Muscle of leg (tissue), 11 donors: Measurements from ENCODE around the gene COLEC12. TPM values are rescaled to one million over a fixed set of nuclear protein-coding genes. Genes with fewer than 3 reads are reported as not detected.

Experiments used
- DNase-seq: peaks from one replicate; pipeline ENCODE4 v3.0.0; 2013
- H3K27ac ChIP-seq: one replicate; pipeline ENCODE4 v1.5.1; 2013; ENCODE audit warnings: mild to moderate bottlenecking, low read length, control low read depth
- H3K27me3 ChIP-seq: one replicate; pipeline ENCODE4 v1.6.1; 2013; ENCODE audit warnings: low read length; ENCODE audit not compliant: control insufficient read depth, insufficient read depth
- H3K36me3 ChIP-seq: one replicate; pipeline ENCODE4 v1.6.1; 2013; ENCODE audit warnings: low read length; ENCODE audit not compliant: control insufficient read depth, insufficient read depth
- H3K4me1 ChIP-seq: one replicate; pipeline ENCODE4 v1.6.1; 2013; ENCODE audit warnings: low read length; ENCODE audit not compliant: control insufficient read depth, insufficient read depth
- H3K4me3 ChIP-seq: one replicate; pipeline ENCODE4 v1.5.1; 2013; ENCODE audit warnings: low read length, control low read depth
- H3K9me3 ChIP-seq: replicated peaks from 2 replicates; pipeline ENCODE4 v1.6.1; 2013; ENCODE audit warnings: low read depth, low read length; ENCODE audit not compliant: control insufficient read depth
- WGBS: methylation state at CpG from one replicate; pipeline ENCODE4 v1.1.5; 2013; ENCODE audit warnings: missing lambda C conversion rate; ENCODE audit not compliant: insufficient coverage; 5-methylcytosine and 5-hydroxymethylcytosine counted together
- polyA plus RNA-seq, 8 donors: library from polyadenylated mRNA; unstranded; fragments of 120-200 nt; gene quantifications; one replicate each; pipeline versions ENCODE4 v1.2.1 to v1.2.3, GENCODE V29; 2013; ENCODE audit warnings: inconsistent platforms in 1 of 8, low replicate concordance in 1 of 8; ENCODE audit not compliant: insufficient read length in 8 of 8, insufficient read depth in 1 of 8
- total RNA-seq: library from RNA; stranded (reverse); fragments of 120-200 nt; gene quantifications from one replicate; pipeline ENCODE4 v1.2.4, GENCODE V29; 2013

COLEC12 gene
- total and polyA plus RNA-seq, 9 donors, result 41.1 to 83.6 (median 59.9) TPM

DNA sequence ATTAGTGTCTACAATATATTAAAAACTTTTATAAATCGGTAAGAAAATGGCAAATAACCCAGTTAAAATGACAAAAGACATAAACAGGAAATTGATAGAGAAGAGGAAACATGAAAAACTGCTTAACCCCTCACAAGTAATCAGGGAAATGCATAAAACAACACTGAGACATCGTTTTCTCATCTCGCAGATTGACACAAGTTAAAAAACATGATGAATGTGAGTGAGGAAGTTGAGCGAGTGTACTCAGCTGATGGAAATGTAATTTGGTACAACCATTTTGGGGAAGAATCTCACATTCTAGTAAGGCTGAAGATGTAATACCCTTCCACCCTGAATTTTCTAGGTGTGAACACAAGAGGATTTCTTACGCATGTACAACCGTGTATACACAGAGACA lies 214.7 kb downstream of the COLEC12 start:
- Histone ChIP-seq H3K9me3 (no peaks in the 10 kb centered on the region), H3K27me3 (no peaks in the 10 kb centered on the region), H3K36me3 (no peaks in the 10 kb centered on the region), H3K4me3 (no peak overlapping the region), H3K4me1 (no peaks in the 10 kb centered on the region), H3K27ac (no peak overlapping the region)
- WGBS, result no CpG with 5 or more reads among the region's 6 CpGs
- no peak for DNase-seq

DNA sequence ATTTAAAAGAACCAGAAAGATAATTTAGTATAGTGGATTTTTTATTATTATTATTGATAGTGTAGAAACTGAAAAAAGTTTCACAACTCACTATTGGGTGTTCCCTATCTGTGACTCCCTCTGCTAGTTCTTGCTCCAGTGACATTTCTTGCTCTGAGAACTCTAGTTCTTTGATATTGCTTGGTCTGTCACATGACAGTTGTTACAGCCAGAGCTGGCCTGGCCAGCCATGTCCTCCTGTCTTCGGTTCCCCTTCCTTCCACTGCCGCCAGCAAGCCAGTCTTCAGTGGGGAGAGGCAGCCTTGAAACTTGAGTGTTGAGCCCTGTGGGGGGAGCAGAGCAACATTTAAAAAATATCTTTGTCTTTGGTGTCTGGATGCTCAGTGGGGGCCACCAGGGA lies 225.0 kb downstream of the COLEC12 start:
- DNase-seq, result peak; percentile 29

GRCh38 chr18:274313-274712 lies 226.2 kb downstream of the COLEC12 start:
- H3K27me3 ChIP-seq, result no peaks in the 10 kb centered on the region
- WGBS, result 93% methylated on average over 5 of the region's 8 CpGs
- peaks cover 7% of the 10 kb centered on the region for H3K9me3 ChIP-seq
- H3K4me3 ChIP-seq, result no peak overlapping the region
- H3K4me1 ChIP-seq, result no peaks in the 10 kb centered on the region
- DNase-seq, result no peak
- H3K27ac ChIP-seq, result no peak overlapping the region
- H3K36me3 ChIP-seq, result no peaks in the 10 kb centered on the region

More for the DNA sequence above, 225.0 kb downstream of the COLEC12 start:
- Histone ChIP-seq H3K27ac (no peak overlapping the region), H3K36me3 (no peaks in the 10 kb centered on the region), H3K9me3 (peaks cover 7% of the 10 kb centered on the region), H3K4me3 (no peak overlapping the region), H3K27me3 (no peaks in the 10 kb centered on the region), H3K4me1 (no peaks in the 10 kb centered on the region)
- no CpG with 5 or more reads among the region's 2 CpGs for WGBS

- Histone ChIP-seq H3K4me3 (no peak overlapping the region), H3K9me3 (peaks cover 3% of the 10 kb centered on the region), H3K36me3 (no peaks in the 10 kb centered on the region), H3K27ac (no peak overlapping the region), H3K27me3 (no peaks in the 10 kb centered on the region), H3K4me1 (peaks cover 4% of the 10 kb centered on the region)
- DNase-seq, result no peak
- no CpG with 5 or more reads among the region's 3 CpGs for WGBS
These were observed 227.0 kb downstream of the COLEC12 start for GRCh38 chr18:273525-273924.

DNA sequence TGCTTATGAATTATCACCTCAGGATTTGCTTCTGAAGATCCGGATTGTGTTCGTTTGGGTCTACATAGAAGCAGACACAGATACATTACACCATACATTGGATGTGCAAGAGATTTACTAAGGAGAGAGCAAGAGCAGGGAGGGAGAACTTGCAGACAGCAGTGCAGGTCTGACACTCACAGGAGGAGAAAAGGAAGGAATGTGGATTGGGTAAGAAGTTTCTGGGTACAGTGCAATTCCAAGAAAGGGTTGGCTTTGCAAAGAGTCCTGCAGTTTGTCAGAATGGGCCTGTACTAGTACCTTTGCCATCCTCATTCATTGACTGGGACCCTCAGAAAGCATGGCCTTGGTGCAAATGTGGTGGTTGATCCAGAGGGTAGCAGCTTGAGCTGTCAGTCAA lies 227.9 kb downstream of the COLEC12 start:
- WGBS, result no CpG with 5 or more reads among the region's 2 CpGs
- Histone ChIP-seq H3K4me3 (no peak overlapping the region), H3K9me3 (no peaks in the 10 kb centered on the region), H3K27ac (no peak overlapping the region), H3K27me3 (no peaks in the 10 kb centered on the region), H3K36me3 (no peaks in the 10 kb centered on the region), H3K4me1 (peaks cover 4% of the 10 kb centered on the region)
- no peak for DNase-seq

GRCh38 chr18:269480-270095 lies 230.9 kb downstream of the COLEC12 start:
- H3K36me3 ChIP-seq, result no peaks in the 10 kb centered on the region
- DNase-seq, result no peak
- H3K4me1 ChIP-seq, result peaks cover 5% of the 10 kb centered on the region
- no peak overlapping the region for H3K4me3 ChIP-seq
- no peaks in the 10 kb centered on the region for H3K27me3 ChIP-seq
- H3K9me3 ChIP-seq, result no peaks in the 10 kb centered on the region
- no peak overlapping the region for H3K27ac ChIP-seq
- 62% methylated on average over 2 of the region's 6 CpGs for WGBS

- Histone ChIP-seq H3K27ac (peak within 1 kb of the TSS; percentile 94), H3K4me1 (peaks cover 5% of the 10 kb centered on the region), H3K27me3 (no peaks in the 10 kb centered on the region), H3K36me3 (peaks cover 5% of the 10 kb centered on the region), H3K9me3 (no peaks in the 10 kb centered on the region), H3K4me3 (peak within 1 kb of the TSS; percentile 97)
- under 1% methylated on average over 65 of the region's 69 CpGs for WGBS
- DNase-seq, result peak; percentile 96
These were observed 232.6 kb downstream of the COLEC12 start, which contains the start of gene THOC1 for GRCh38 chr18:267688-268552. Gene THOC1 (minus strand): TSS chr18:268047. CDS start chr18:268019, 28 bp downstream.

- Histone ChIP-seq H3K27me3 (no peaks in the 10 kb centered on the region), H3K4me3 (peak overlapping the region; percentile 97), H3K36me3 (peaks cover 5% of the 10 kb centered on the region), H3K4me1 (peaks cover 5% of the 10 kb centered on the region), H3K9me3 (no peaks in the 10 kb centered on the region), H3K27ac (peak overlapping the region; percentile 94)
- WGBS, result 0% methylated on average over 1 of the region's 9 CpGs
- DNase-seq, result no peak
These were observed 233.2 kb downstream of the COLEC12 start for GRCh38 chr18:267380-267687.

Other genes with a start within 250 kb of the COLEC12 start
- gene THOC1, start 232.7 kb downstream of the COLEC12 start, total RNA-seq, result 43.0 TPM
- gene THOC1, start 232.7 kb downstream of the COLEC12 start, polyA plus RNA-seq, result 10 to 100 TPM; 27.8 to 49.5 (median 37.1) TPM
- gene CETN1, start 79.7 kb upstream of the COLEC12 start, total RNA-seq, result not detected
- gene CETN1, start 79.7 kb upstream of the COLEC12 start, polyA plus RNA-seq, result not detected
- gene CLUL1, start 96.3 kb upstream of the COLEC12 start, total RNA-seq, result 0.27 TPM
- 1 to 10 TPM in 4 of 8 donors, under 1 TPM in 4; 0.35 to 3.8 (median 0.99) TPM for gene CLUL1, start 96.3 kb upstream of the COLEC12 start, polyA plus RNA-seq
- gene TYMS, start 157.0 kb upstream of the COLEC12 start, total RNA-seq, result 19.7 TPM
- gene TYMS, start 157.0 kb upstream of the COLEC12 start, polyA plus RNA-seq, result 10 to 100 TPM; 58.5 to 93.8 (median 70.3) TPM
- gene ENOSF1, start 211.9 kb upstream of the COLEC12 start, total RNA-seq, result 16.8 TPM
- gene ENOSF1, start 211.9 kb upstream of the COLEC12 start, polyA plus RNA-seq, result 10 to 100 TPM; 17.2 to 35.9 (median 21.5) TPM